Ascending aorta (tissue), 2 donors: ENCODE data around the gene RALGAPA2. TPM values are rescaled to one million over a fixed set of nuclear protein-coding genes. Genes with fewer than 3 reads are reported as not detected.

Experiments used
- DNase-seq, 2 donors: peaks; one replicate each; pipeline ENCODE4 v3.0.0-alpha.2; 2019; ENCODE audit warnings: low spot score in 2 of 2
- H3K27ac ChIP-seq, 2 donors: fragments of 200-600 bp; sonication (generic); one replicate each; pipeline ENCODE4 v1.5.1; 2016 to 2017; ENCODE audit warnings: mild to moderate bottlenecking in 1 of 2
- H3K27me3 ChIP-seq: fragments of 200-600 bp; sonication (generic); one replicate; pipeline ENCODE4 v1.5.1; 2017
- H3K36me3 ChIP-seq, 2 donors: fragments of 200-600 bp; sonication (generic); one replicate each; pipeline ENCODE4 v1.5.1; 2016
- H3K4me1 ChIP-seq, 2 donors: fragments of 200-600 bp; sonication (generic); one replicate each; pipeline ENCODE4 v1.5.1; 2016 to 2017; ENCODE audit warnings: mild to moderate bottlenecking in 1 of 2
- H3K4me3 ChIP-seq, 2 donors: fragments of 200-600 bp; sonication (generic); one replicate each; pipeline ENCODE4 v1.5.1; 2016 to 2017; ENCODE audit warnings: mild to moderate bottlenecking in 1 of 2
- H3K9me3 ChIP-seq, 2 donors: fragments of 200-600 bp; sonication (generic); one replicate each; pipeline ENCODE4 v1.5.1; 2016
- intact Hi-C: fragments of 100-400 bp; cut with DNase I; formaldehyde crosslinking; loops from one replicate; pipeline ENCODE4 v1.15.1; 2023
- total RNA-seq: library from RNA; depleted of rRNA; stranded (reverse); fragments of >200 nt; gene quantifications from one replicate; pipeline ENCODE4 v1.1.0, GENCODE V29; 2016
- TF ChIP-seq, protein P1 (sequence below), 3 experiments: fragments of 200-600 bp in 2 of 3; fragments of 450-650 bp in 1 of 3; sonication (generic) in 2 of 3; IDR thresholded peaks; one replicate each; pipeline ENCODE4 v1.5.1; 2016 to 2019; ENCODE audit warnings: antibody characterized with exemption in 3 of 3, mild to moderate bottlenecking in 1 of 3, moderate library complexity in 1 of 3

RALGAPA2 gene
- total RNA-seq, 1 donor from 2014 or later = 68.9 TPM

GRCh38 chr20:20578838-20579237, 133.6 kb downstream of the RALGAPA2 start:
- no peak overlapping the region for H3K27ac ChIP-seq
- no peaks in the 10 kb centered on the region for H3K4me1 ChIP-seq
- no peaks in the 10 kb centered on the region for H3K9me3 ChIP-seq
- H3K27me3 ChIP-seq = no peaks in the 10 kb centered on the region
- H3K4me3 ChIP-seq = no peak overlapping the region
- TF ChIP-seq, protein P1, sequence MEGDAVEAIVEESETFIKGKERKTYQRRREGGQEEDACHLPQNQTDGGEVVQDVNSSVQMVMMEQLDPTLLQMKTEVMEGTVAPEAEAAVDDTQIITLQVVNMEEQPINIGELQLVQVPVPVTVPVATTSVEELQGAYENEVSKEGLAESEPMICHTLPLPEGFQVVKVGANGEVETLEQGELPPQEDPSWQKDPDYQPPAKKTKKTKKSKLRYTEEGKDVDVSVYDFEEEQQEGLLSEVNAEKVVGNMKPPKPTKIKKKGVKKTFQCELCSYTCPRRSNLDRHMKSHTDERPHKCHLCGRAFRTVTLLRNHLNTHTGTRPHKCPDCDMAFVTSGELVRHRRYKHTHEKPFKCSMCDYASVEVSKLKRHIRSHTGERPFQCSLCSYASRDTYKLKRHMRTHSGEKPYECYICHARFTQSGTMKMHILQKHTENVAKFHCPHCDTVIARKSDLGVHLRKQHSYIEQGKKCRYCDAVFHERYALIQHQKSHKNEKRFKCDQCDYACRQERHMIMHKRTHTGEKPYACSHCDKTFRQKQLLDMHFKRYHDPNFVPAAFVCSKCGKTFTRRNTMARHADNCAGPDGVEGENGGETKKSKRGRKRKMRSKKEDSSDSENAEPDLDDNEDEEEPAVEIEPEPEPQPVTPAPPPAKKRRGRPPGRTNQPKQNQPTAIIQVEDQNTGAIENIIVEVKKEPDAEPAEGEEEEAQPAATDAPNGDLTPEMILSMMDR (IDR thresholded peaks at IDR 0.05) = no peak
- intact Hi-C loops = no loop called here
- no peak for DNase-seq
- peaks cover 19 to 37% of the 10 kb centered on the region in 2 donors for H3K36me3 ChIP-seq

DNA sequence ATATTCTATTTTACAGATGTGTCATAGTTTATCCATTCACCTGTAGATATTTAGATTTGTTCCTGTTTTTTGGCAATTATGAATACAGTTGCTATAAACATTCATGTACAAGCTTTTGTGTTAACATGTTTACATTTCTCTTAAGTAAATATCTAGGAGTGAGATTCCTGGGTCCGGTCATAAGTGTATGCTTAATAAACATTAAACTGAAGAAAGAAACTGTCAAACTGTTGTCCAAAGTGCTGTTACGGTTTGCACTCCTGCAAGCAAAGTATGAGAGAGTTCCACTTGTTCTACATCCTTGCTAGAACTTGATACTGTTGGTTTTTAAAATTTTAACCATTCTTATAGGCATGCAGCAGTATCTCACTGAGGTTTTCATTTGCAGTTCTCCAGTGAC, 138.6 kb downstream of the RALGAPA2 start:
- Histone ChIP-seq H3K9me3 (no peaks in the 10 kb centered on the region), H3K4me3 (no peak overlapping the region), H3K27ac (no peak overlapping the region), H3K36me3 (peaks cover 0 to 35% of the 10 kb centered on the region in 2 donors), H3K27me3 (no peaks in the 10 kb centered on the region), H3K4me1 (no peaks in the 10 kb centered on the region)
- DNase-seq = no peak
- TF ChIP-seq, protein P1 (IDR thresholded peaks at IDR 0.05) = no peak
- intact Hi-C loops = no loop called here

DNA sequence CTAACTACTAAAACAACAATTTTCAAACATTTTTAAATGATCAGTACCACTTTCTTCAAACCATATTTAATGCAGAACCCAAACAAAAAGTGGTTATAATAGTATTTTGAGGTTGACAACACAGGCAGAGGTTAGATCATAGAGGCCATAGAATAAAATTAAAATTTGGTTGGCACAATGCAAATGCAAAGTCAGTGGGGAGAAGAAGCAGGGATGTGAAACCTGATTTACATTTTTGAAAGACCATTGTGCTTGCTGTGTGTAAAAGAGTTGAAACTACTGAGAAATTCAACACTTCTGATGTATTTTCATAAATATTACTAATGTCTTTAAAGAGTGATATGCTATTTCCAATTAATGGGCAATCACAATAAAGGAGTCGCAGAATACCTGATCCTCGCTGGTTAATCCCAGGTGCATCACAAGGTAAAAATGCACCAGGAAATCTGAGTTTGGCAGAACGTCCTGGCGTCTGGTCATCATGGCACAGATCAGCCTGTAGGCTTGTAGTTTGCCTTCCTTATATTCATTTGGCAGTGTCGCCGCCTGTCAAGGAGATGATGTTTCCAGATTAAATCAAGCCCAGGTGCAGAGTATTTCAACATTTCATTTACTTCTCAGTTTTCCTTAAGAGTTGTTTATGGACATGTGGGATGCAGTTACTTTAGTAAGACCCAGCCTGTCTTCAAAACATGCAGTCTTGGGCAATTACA, 141.2 kb downstream of the RALGAPA2 start:
- intact Hi-C loops = no loop called here
- Histone ChIP-seq H3K36me3 (peaks cover 0 to 35% of the 10 kb centered on the region in 2 donors), H3K9me3 (no peaks in the 10 kb centered on the region), H3K27ac (no peak overlapping the region), H3K27me3 (no peaks in the 10 kb centered on the region), H3K4me3 (no peak overlapping the region), H3K4me1 (no peaks in the 10 kb centered on the region)
- no peak for DNase-seq
- TF ChIP-seq, protein P1 (IDR thresholded peaks at IDR 0.05) = no peak

GRCh38 chr20:20568604-20569205, 143.7 kb downstream of the RALGAPA2 start:
- no peaks in the 10 kb centered on the region for H3K9me3 ChIP-seq
- no peaks in the 10 kb centered on the region for H3K27me3 ChIP-seq
- H3K4me3 ChIP-seq = no peak overlapping the region
- peaks cover 4 to 29% of the 10 kb centered on the region in 2 donors for H3K36me3 ChIP-seq
- no peak for DNase-seq
- TF ChIP-seq, protein P1 (IDR thresholded peaks at IDR 0.05) = peak; percentile 11 to 50 (median 43)
- H3K4me1 ChIP-seq = no peaks in the 10 kb centered on the region
- intact Hi-C loops = loop anchor here (5.0 to 10.0 kb wide), 2 partner anchors 486 to 514 kb away; partner anchors contain the start of genes CFAP61 and CRNKL1
- H3K27ac ChIP-seq = no peak overlapping the region

DNA sequence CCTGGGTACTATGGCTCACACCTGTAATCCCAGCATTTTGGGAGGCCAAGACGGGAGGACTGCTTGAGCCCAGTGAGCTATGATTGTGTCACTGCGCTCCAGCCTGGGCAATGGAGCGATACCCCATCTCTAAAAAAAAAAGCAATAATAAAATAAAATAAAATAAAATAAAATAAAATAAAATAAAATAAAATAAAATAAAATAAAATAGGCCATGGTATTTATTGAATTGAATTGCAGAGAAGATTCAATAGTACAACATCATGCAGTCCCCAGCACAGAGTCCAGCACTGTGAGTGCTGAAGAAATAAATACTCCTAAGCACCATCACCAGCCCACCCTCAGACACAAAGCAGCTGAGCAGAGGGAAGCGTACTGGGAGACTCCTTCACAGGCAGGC, 144.7 kb downstream of the RALGAPA2 start:
- TF ChIP-seq, protein P1 (IDR thresholded peaks at IDR 0.05) = no peak
- no peak overlapping the region for H3K4me3 ChIP-seq
- no peak for DNase-seq
- no peaks in the 10 kb centered on the region for H3K9me3 ChIP-seq
- intact Hi-C loops = loop anchor here (5.0 to 10.0 kb wide), 2 partner anchors 485 to 513 kb away; partner anchors contain the start of genes CFAP61 and CRNKL1
- H3K27ac ChIP-seq = no peak overlapping the region
- no peaks in the 10 kb centered on the region for H3K27me3 ChIP-seq
- H3K4me1 ChIP-seq = no peaks in the 10 kb centered on the region
- peaks cover 4 to 21% of the 10 kb centered on the region in 2 donors for H3K36me3 ChIP-seq
